ENCODE results near the gene TSPAN14. TPM values are rescaled to one million over a fixed set of nuclear protein-coding genes. Genes with fewer than 3 reads are reported as not detected.
"Not testable (repeated sequence)": the region's sequence is repeated elsewhere in the genome, so short reads cannot be mapped to it uniquely, and the experiment has no call there.

TSPAN14 gene
- total RNA-seq, 1 experiment from 2014 or later = not detected

- intact Hi-C loops (cut with micrococcal nuclease) = no loop called here
- Histone ChIP-seq H3K36me3 (ENCODE audit: low read depth, low read length) (no peaks in the 10 kb centered on the region), H3K4me3 (ENCODE audit: low read length) (no peak overlapping the region), H3K9me2 (replicated peaks; ENCODE audit: low read length) (no peaks in the 10 kb centered on the region), H3K9ac (ENCODE audit: low read length) (no peak overlapping the region), H2AFZ (ENCODE audit: low read length) (no peak overlapping the region), H3K79me2 (ENCODE audit: low read length) (no peaks in the 10 kb centered on the region), H3K4me2 (ENCODE audit: low read length) (no peak overlapping the region), H3F3A (ENCODE audit: low read length, unreplicated experiment) (no peaks in the 10 kb centered on the region), H3K27me3 (ENCODE audit: low read length) (no peaks in the 10 kb centered on the region), H3K9me3 (ENCODE audit: low read length) (no peaks in the 10 kb centered on the region), H3K27ac (ENCODE audit: low read length) (no peak overlapping the region), H3K4me1 (ENCODE audit: insufficient read depth, low read length) (no peaks in the 10 kb centered on the region), H4K20me1 (ENCODE audit: low read length) (no peaks in the 10 kb centered on the region)
- TF ChIP-seq CTCF (conservative IDR thresholded peaks at IDR 0.05; ENCODE audit: low read depth, low read length) = no peak
- TF ChIP-seq EZH2phosphoT487 (IDR thresholded peaks at IDR 0.05; ENCODE audit: borderline replicate concordance, low read length) = no peak
- no peak for TF ChIP-seq EZH2 (IDR thresholded peaks at IDR 0.05; ENCODE audit: low read length, unreplicated experiment)
- no peak for ATAC-seq
- BruUV-seq (replicated peaks) = no TSS peak
- ChIA-PET CTCF (no interaction called here), POLR2A (ENCODE audit: unreplicated experiment) (no interaction called here)
- DNase-seq = no peak
Observed at GRCh38 chr10:80415734-80416478, 38.2 kb upstream of the TSPAN14 start.

- Histone ChIP-seq H3K79me2 (ENCODE audit: low read length) (no peaks in the 10 kb centered on the region), H2AFZ (ENCODE audit: low read length) (no peak overlapping the region), H3K27me3 (ENCODE audit: low read length) (no peaks in the 10 kb centered on the region), H3K4me3 (ENCODE audit: low read length) (no peak overlapping the region), H3F3A (ENCODE audit: low read length, unreplicated experiment) (no peaks in the 10 kb centered on the region), H3K27ac (ENCODE audit: low read length) (no peak overlapping the region), H3K9ac (ENCODE audit: low read length) (no peak overlapping the region), H4K20me1 (ENCODE audit: low read length) (no peaks in the 10 kb centered on the region), H3K9me2 (replicated peaks; ENCODE audit: low read length) (no peaks in the 10 kb centered on the region), H3K4me1 (ENCODE audit: insufficient read depth, low read length) (no peaks in the 10 kb centered on the region), H3K4me2 (ENCODE audit: low read length) (no peak overlapping the region), H3K36me3 (ENCODE audit: low read depth, low read length) (no peaks in the 10 kb centered on the region), H3K9me3 (ENCODE audit: low read length) (no peaks in the 10 kb centered on the region)
- no TSS peak for BruUV-seq (replicated peaks)
- DNase-seq = no peak
- TF ChIP-seq EZH2phosphoT487 (IDR thresholded peaks at IDR 0.05; ENCODE audit: borderline replicate concordance, low read length) = no peak
- TF ChIP-seq CTCF (conservative IDR thresholded peaks at IDR 0.05; ENCODE audit: low read depth, low read length) = no peak
- TF ChIP-seq EZH2 (IDR thresholded peaks at IDR 0.05; ENCODE audit: low read length, unreplicated experiment) = no peak
- ATAC-seq = no peak
- CTCF ChIA-PET = no interaction called here
- intact Hi-C loops (cut with micrococcal nuclease) = no loop called here
- POLR2A ChIA-PET (ENCODE audit: unreplicated experiment) = no interaction called here
Observed at GRCh38 chr10:80416479-80417098, 37.5 kb upstream of the TSPAN14 start.

- H3K79me2 ChIP-seq (ENCODE audit: low read length); H3K36me3 ChIP-seq (ENCODE audit: low read depth, low read length); H3K9me3 ChIP-seq (ENCODE audit: low read length); H4K20me1 ChIP-seq (ENCODE audit: low read length); POLR2A ChIA-PET (ENCODE audit: unreplicated experiment); ATAC-seq; H3K27me3 ChIP-seq (ENCODE audit: low read length); CTCF ChIA-PET; DNase-seq; intact Hi-C loops (cut with micrococcal nuclease); H3K4me3 ChIP-seq (ENCODE audit: low read length); H3K27ac ChIP-seq (ENCODE audit: low read length); H3K4me1 ChIP-seq (ENCODE audit: insufficient read depth, low read length); H2AFZ ChIP-seq (ENCODE audit: low read length); BruUV-seq (replicated peaks); H3F3A ChIP-seq (ENCODE audit: low read length, unreplicated experiment); H3K4me2 ChIP-seq (ENCODE audit: low read length); H3K9ac ChIP-seq (ENCODE audit: low read length); H3K9me2 ChIP-seq (replicated peaks; ENCODE audit: low read length): not testable (repeated sequence)
Observed at GRCh38 chr10:80417256-80417655, 36.9 kb upstream of the TSPAN14 start.

Data from PC-3 (cell line).